Activated CD8-positive, alpha-beta memory T cell treated with anti-CD3 and anti-CD28 coated beads, Interleukin-2, amount 50 U/mL, for 4 hours (primary cell): ENCODE measurements around the gene TCP10L.
"Not testable (repeated sequence)": the region's sequence is repeated elsewhere in the genome, so short reads cannot be mapped to it uniquely, and the experiment has no call there.

Source experiments
- DNase-seq: peaks from one replicate; pipeline ENCODE4 v3.0.0-alpha.2; 2020

Gene TCP10L

GRCh38 chr21:32585042-32585710 is at the start of gene TCP10L:
TCP10L (minus strand) TSS chr21:32585523; CDS start chr21:32584304, 1,219 bp downstream.
- no peak for DNase-seq

- DNase-seq: no peak
These were observed 41.4 kb upstream of the TCP10L start for GRCh38 chr21:32626621-32627196.

DNA sequence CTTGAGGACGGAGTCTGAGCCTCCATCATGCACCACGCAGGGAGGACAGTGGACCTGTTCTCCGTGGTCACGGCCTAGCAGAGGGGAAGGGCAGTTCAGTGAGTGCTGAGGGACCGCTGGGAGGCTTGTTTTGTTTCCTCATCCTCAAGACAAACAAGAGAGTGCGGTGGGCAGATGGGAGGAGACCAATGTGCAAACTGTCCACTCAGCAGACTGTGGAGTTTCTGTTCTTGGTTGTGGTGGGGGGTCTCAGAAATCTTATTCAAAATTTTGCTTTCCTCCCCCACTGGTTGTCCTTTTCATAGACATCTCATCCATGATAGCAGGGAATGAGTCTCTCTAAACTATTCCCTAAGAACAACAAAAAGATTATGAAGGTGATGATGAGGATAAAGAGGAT is 32.9 kb upstream of the TCP10L start:
- DNase-seq: not testable (repeated sequence)

GRCh38 chr21:32613436-32614043 is 28.2 kb upstream of the TCP10L start:
- no peak for DNase-seq

GRCh38 chr21:32612999-32613337 is 27.6 kb upstream of the TCP10L start:
- no peak for DNase-seq

DNA sequence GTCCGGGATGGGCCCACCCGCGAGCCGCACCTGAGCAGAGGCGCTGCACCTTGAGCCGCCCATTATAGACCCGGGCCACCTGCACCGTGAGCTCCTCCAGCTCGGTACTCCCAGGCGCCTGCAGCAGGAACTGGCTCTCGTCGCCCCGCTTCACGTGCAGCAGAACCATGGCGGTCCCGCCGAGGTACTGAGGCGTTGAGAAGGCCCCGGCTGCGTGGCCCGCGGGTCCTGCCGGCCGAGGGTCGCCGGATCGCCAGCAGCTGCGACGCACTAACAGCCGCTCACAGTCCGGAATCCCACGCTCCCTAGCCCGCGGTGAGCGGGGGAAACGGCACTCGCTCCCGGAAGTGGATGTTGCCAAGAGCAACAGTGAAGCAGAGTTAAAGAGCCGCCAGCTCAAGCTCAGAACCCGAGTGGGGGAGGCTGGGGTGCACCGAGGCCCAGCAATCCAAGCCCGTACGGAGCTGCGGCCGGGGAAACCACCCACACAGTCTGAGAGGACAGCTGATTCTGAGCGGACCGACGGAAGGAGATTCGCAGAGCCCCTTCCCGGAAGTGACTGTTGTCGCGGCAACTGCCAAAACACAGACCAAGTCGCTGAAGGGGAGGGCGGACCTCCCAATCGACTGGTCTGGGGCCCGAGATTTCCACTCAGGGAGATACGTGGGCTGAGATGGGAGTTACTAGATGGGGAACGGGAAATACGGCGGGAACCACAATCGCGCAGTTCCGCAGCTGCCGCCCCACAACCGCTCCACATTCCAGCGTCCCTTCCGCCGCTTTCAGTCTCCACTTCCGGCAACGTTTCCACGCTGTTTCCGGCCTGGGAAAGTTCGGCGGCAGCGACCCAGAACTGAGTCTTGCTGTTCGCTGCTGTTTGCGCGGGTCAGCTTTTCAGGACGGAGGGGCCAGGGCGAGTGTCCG is 27.0 kb upstream of the TCP10L start, which contains the start of gene CFAP298:
Gene CFAP298 (minus strand): TSS at position 303 of the 924 bp plus-strand sequence. CDS start 134 bp downstream, at position 169.
- DNase-seq: peak; percentile 84

GRCh38 chr21:32611471-32611997 is 26.2 kb upstream of the TCP10L start:
- peak; percentile 27 for DNase-seq

DNA sequence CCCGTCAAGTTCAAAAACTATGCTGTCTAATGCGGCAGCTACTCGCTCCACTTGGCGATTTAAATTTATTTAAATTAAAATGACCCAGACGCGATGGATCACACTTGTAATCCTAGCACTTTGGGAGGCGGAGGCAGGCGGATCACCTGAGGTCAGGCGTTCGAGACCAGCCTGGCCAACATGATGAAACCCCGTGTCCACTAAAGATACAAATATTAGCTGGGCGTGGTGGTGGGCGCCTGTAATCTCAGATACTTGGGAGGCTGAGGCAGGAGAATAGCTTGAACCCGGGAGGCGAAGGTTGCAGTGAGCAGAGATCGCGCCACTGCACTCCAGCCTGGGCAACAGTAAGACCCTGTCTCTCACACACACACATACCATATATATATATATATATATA is 25.6 kb upstream of the TCP10L start:
- not testable (repeated sequence) for DNase-seq

DNA sequence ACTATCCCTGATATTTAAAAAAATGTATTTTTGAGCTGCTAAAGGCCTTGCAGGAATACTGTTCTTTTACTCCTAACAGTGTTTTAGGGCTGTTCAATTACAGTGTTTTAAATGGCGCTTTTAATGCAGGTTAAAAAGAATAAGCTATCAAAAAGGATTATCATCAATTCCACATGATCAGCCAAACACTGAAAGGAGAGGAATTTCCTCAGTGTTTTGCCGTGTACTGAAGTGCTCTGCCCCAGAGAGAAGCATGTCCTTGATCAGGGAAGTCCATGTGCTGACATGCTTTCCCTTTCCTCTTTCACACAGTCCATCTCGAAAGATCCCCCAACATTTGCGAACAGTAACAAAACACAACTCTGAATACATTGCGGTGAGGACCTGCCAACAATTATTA is 23.5 kb upstream of the TCP10L start:
- DNase-seq: no peak

DNA sequence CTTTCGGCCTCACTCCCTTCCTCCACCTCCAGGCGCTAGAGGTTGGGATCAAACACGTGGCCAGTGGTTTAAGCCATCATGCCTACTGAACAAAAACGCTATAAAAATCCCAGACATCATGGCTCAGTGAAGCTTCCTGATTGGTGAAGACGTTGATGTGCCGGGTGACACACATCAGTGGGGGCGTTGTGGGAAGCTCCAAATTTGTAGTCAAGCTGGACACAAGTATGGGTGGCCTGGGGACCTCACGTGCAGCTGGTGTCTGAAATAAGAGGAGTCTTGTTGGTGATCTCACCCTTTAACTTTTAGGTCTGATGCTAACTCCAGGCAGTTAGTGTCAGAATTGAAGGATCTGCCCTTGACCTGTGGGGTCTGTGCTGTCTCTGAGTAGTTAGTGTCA is 20.1 kb upstream of the TCP10L start:
- no peak for DNase-seq

DNA sequence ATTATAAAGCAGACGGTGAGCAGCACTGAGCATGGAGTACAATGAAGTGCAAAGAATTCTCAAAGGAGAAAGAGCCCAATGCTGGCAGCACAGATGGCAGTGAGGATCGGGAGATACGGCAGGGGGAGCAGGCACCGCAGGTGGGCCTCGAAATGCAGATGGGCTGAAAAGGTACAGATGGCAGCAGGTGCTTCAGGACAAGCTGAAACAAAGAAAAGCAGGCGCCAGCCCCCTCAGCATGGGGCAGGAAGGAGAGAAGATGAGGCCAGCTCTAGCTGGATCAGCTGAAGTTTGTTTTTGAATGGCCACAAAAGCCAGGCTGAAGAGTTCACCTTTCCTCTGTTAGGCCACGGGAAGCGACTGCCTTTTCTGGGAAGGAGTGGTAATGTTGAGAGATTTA is 19.1 kb upstream of the TCP10L start:
- no peak for DNase-seq

- no peak for DNase-seq
These were observed 17.8 kb upstream of the TCP10L start for GRCh38 chr21:32603131-32603530.

- DNase-seq: no peak
These were observed 16.8 kb upstream of the TCP10L start for GRCh38 chr21:32602099-32602498.

- no peak for DNase-seq
These were observed 14.2 kb upstream of the TCP10L start for GRCh38 chr21:32599526-32599925.

- DNase-seq: no peak
These were observed 13.8 kb upstream of the TCP10L start for GRCh38 chr21:32599091-32599490.

DNA sequence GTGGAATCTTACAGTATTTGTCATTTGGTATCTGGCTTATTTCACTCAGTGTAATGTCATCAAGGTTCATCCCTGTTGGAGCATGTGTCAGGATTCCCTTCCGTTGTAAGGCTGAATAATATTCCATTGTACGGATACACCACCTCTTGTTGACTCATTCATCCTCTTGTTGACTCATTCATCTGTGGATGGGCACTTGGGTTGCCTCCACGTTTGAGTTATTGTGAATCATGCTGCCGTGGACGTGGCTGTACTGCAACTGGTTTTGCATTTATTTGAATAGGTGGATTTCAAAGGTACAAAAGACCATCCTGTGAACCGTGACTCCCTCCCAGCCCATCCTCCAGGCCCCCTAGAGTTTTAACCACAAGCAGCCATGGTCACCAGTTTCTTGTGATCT is 11.9 kb upstream of the TCP10L start:
- no peak for DNase-seq

GRCh38 chr21:32595431-32595830 is 10.1 kb upstream of the TCP10L start:
- no peak for DNase-seq

- no peak for DNase-seq
These were observed 8.4 kb upstream of the TCP10L start for GRCh38 chr21:32593690-32594089.

DNA sequence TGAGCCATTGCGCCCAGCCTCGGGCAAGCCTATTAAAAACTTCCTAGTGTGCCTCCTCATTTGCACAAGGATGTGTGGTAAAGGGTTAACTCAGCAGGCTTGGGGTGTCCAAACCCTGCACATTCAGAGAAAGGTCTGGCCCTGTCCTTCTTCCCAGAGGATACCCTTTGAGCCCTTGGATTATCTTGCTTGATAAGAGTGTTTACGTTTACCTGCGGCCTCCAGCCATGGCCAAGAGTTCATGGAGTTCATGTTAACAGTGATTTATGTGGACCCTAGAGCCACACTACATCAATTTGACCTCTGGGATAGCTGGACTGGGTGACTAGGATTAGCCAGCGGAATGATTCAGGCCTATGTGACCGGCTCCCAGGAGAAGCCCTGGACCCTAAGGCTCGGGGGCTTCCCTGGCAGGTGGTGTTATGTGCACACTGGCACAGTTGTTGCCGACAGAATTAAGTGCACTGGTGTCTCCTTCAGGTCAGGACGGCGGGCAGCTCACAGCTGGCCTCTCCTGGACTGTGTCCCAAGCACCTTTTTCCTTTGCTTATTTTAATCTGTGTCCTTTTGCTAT is 7.7 kb upstream of the TCP10L start:
- DNase-seq: no peak

DNA sequence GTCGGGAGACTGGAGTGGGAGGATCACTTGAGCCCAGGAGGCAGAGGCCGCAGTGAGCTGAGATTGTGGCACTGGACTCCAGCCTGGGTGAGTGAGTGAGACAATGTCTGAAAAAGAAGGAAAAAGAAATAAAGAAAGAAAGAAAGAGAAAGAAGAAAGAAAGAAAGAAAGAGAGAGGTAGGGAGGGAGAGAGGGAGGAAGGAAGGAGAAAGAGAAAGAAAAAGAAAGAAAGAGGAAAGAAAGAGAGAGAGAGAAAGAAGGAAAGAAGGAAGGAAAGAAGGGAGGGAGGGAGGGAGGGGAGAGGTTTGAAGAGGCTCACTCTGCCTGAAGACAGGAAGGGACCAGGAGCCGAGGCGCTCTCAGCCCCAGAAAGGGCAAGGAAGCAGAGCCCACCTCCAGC is 4.8 kb upstream of the TCP10L start:
- no peak for DNase-seq

- no peak for DNase-seq
These were observed 2.3 kb upstream of the TCP10L start for GRCh38 chr21:32587651-32588050.

GRCh38 chr21:32587120-32587519 is 1.8 kb upstream of the TCP10L start:
- DNase-seq: no peak

DNA sequence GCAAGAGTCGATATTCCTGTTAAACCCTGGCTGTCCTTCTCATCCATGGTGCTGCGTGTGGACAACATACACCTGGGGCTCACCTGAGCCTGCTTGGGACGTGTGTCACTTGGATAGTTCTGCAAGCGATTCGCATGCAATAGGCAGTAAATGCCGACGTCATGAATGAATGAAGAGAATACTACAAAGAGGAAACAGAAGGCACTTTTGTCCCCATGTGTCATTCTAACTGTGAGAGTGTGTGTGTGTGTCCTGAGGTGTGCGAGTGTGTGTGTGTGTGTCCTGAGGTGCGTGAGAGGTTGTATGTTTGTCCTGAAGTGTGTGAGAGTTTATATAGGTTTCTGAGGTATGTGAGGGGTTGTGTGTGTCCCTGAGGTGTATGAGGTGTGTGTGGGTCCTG is 647 bp upstream of the TCP10L start:
- DNase-seq: no peak
